ENCODE data around the gene PLD1.

DNA sequence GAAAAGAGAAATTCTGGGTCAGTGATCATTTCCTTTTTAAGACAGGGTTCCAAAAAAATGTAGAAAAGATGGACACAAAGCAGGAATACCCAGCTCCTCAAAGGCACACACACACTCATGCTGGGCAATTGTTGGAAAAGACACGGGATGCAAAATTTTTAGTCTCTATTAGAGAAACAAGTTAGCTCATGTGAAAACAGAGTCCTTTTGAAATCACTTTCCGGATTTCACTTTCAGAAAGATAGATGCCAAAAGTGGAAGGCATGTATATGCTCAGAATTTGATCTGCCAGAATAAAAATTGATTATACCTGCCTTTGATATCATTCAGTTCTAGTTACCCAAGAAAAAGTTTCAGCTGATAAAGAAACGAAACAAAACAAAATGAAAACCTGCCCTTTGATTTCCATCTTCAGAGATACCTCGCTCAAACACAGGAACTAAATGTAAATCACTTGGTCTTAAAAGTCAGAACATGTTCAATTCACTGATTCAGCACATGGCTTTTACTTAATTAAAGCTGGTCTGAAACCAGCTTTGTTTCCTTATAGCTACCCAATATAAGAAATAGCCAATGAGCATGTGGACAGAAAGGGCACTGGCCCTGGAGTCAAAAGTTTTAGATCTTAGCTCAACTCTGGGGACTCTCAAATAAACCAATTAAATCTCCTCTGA, 52.8 kb downstream of the PLD1 start:
- no peak for TF ChIP-seq CTCF (IDR thresholded peaks at IDR 0.05)
- TF ChIP-seq POLR2A (IDR thresholded peaks at IDR 0.05): no peak
- TF ChIP-seq POLR2AphosphoS5 (IDR thresholded peaks at IDR 0.05): no peak
